ENCODE results near the gene DHRS2.
"Not testable (repeated sequence)": the region's sequence is repeated elsewhere in the genome, so short reads cannot be mapped to it uniquely, and the experiment has no call there.

DHRS2 gene

DNA sequence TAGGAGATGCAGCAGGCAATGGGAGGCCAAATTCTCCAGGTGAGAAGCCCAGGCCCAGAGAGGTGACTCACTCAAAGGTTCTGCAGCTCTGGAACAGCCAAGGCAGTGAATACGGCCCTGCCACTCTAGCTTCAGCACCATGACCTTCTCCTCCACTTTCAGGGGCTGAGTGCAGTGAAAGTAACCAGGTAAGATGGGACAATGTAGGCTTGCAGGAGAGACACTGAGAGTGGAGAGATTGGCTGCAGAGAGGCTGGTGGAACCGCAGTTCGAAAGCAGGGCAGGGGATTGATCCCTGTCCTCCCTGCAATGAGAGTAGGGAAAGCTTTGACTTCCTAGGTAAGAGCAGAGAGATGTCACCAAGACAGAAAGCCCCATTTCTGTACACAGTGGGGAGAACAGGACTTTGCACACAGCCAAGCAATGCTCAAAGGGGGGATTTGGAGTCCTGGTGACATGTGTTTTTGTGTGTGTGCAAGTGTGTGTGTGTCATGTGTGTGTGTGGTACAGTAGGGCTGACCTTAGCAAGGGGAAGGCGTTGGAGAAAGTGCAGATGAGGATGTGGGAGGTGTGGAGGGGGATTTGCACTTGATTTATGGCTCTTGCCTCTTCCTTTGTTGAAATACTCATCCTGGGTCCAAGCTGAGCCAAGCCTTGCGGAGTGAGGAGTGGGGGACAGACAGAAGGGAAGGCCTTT is 12.7 kb downstream of the DHRS2 start:
- no peak for DNase-seq

DNA sequence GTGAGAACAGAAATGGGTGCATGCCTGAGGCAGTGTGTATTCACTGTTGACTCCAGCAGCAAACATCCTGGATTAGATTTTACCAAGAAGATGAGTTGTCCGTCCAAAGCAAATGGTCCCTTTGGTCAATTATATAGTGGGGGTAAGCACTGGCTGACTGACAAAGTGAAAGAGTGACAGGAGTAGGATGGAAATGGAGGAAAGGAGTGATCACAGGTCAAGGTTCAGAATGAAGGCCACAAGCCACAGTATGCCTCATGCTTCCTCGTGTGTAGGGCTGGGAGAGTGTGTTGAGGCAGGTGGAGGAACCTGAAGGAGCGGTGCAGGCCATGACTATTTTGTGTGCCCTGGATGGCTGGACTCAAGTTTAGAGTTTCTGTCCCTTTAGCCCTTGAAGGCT is 14.3 kb downstream of the DHRS2 start:
- DNase-seq = no peak

DNA sequence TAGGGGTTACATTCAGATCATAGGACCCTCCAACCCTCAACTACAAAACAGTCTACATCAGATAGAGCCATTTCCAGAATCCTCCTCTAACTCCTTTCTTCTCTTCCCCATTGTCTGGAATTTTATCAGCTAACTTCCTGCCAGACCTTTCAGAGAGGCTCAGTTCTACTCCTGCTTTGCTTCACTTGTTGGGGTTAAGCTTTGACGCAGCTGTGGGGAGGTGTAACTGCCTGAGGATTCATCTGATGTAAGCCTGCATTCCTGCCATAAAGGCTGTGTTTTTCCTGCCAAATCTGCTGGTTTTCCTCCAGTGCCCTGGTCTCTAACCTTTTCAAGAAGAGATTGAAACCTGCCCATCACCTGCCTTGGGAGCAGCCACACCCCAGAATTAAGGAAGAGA is 16.9 kb downstream of the DHRS2 start:
- DNase-seq = no peak

DNA sequence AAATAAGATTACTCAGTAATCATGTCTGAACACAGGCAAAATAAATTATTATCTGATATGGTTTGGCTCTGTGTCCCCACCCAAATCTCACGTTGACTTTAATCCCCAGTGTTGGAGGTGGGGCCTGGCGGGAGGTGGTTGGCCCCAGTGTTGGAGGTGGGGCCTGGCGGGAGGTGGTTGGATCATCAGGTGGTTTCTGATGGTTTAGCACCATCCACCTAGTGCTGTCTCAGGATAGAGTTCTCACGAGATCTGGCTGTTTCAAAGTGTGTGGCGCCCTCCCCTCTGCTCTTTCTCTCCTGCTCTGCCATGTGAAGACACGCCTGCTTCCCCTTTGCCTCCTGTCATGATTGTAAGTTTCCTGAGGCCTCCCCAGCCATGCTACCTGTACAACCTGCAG is 18.1 kb downstream of the DHRS2 start:
- DNase-seq = no peak

- DNase-seq = no peak
Observed at GRCh38 chr14:23657959-23658470, 21.9 kb downstream of the DHRS2 start.

- no peak for DNase-seq
Observed at GRCh38 chr14:23660290-23661226, 24.4 kb downstream of the DHRS2 start.

DNA sequence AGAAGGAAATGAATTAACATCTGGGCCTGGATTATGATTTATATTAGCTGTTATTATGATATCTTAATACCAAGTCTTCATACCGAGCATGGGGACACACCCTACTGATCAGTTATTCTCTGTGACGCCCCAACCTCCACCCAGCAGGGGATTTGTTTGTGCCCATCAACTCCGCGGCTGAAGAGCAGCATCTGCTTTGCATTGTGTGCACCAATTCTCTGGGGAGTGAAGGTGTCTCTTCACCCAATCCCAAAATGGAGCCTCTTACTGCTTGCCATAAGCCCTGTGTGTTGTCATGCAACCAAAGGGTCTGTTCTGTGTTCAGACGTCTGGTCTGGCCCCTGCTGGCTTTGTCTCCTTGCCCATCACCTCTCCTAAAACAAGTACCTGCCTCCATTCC is 25.4 kb downstream of the DHRS2 start:
- DNase-seq = no peak

DNA sequence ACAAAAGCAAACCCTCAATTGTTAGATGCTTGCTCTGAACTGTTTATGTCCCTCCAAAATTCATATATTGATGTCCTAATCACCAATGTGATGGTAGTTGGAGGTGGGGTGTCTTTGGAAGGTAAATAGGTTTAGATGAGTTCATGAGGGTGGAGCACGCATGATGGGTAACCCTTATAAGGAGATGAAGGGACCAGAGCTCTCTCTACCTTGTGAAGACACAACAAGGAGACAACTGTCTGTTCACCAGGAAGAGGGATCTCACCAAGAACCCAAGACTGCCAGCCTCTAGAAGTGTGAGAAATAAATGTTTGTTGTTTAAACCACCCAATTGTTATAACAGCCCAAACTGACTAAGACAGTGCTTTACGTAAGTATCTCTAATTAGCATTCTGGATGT is 27.0 kb downstream of the DHRS2 start:
- DNase-seq = no peak

DNA sequence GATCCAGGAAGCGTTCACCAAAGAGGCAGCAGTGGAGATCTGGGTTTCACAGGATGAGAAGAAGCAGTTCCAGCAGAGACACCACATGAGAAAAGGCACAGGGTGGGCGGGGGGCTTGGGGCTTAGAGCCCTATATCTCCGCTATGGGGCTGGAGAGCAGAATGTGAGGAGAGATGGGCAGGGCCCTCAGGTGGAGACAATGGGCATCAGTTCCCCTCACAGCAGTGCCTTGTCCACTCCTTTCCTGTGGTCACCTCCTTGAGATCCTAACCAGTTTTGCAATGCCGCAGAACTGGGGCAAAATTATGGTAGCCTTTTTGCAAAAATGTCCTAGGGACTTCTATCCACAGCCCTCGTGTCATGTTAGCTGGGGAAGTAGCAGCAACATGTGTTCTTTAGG is 27.5 kb downstream of the DHRS2 start:
- DNase-seq = no peak

DNA sequence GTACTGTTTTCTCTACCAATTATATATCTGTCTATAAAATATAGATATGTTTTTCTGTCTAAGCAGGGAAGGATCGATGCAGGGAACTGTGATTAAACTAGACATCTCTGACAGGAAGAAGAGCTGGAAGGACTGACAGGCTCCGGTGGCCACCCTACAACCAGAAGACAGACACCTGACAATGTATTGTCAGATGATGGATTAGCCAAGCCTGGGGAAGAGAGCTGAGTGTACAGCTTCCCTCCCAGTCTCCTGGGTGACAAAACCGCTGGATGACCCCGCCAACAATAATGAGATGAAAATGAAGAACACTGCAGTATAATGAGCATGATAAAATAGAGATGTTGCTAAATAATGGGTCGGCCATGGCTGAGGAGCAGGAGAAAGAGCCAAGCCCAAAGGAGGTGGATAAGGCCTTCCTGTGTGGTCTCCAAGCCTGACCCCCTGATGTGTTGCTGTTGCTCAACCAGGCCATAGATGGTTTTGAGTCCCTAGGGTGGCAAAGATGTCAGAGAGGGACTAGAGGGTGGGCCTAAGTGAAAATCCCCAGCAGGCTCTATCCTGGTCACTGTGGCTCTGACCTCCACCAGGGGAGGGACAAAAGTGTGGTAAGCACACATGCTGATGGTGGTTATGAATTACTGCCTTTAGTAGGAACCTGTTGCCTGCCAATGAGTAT is 28.2 kb downstream of the DHRS2 start:
- DNase-seq = no peak

DNA sequence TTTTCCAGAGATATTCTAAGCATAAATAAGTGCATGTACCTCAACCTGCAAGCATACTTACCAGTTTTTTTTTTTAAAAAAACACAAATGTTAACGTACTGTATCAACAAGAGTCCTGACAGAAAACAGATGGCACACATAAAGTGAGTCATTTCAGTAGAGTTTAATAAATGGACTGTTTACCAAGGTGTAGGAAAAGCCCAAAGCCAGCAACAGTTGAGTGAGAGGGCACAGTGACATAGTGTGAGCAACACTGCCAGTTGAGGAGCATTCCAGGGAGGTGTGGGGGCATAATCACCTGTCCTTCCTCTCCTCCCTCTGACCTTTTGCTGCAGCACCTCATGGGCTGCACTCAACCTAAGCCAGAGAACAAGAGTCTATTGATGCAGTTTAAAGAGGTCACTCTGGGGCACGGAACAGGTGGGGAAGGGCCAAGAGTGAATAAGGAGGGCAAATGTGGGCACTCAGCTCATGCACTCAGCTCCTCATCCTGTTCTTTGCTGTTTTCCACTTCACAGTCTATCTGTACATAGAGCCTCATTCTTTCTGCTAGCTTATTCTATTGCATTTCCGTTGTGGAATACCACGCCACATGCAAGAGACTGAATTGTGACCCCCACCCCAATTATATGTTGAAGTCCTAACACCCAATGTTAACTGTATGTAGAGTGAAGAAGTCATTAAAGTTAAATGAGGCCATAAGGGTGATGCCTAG is 29.3 kb downstream of the DHRS2 start:
- no peak for DNase-seq

DNA sequence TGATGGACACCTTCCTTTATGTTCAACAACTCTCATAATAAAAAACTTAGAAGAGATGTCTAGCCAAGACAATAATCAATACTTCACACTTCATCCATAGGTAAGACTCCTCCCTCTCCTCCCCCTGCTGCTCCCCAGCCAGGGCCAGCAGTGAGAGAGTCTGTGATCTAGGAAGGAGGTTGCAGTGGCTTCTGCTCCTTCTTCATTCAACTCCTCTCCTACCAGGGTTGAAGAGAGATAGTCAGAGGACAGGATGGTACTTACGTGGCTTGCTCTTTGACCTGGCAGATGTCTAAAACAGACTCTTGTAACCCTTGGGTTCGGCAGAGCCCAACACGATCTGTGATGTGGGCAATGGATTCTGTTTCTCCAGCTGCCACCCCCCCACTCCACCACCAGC is 31.0 kb downstream of the DHRS2 start:
- DNase-seq = no peak

DNA sequence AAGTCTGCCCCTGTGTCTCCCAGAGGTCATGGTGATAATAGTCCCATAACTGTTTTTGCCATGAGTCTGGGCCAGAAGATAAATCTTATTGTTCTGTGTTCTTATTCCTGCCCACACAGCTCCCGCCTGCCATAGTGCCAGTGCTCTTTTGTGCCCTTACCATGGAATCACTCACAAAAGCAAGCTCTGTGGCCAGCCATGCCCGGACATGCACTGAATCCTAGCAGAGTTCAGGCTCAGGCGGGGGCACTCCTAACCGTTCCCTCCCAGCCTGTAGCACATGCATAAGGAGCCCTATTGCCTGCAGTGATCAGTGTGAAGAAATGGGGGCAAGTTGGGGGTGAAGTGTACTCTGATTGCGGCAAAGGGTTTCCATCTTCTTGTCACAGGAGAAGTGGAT is 33.3 kb downstream of the DHRS2 start:
- DNase-seq = no peak

- DNase-seq = no peak
Observed at GRCh38 chr14:23670481-23670880, 34.3 kb downstream of the DHRS2 start.

GRCh38 chr14:23672200-23672599 is 36.0 kb downstream of the DHRS2 start:
- no peak for DNase-seq

- no peak for DNase-seq
Observed at GRCh38 chr14:23675337-23675736, 39.2 kb downstream of the DHRS2 start.

DNA sequence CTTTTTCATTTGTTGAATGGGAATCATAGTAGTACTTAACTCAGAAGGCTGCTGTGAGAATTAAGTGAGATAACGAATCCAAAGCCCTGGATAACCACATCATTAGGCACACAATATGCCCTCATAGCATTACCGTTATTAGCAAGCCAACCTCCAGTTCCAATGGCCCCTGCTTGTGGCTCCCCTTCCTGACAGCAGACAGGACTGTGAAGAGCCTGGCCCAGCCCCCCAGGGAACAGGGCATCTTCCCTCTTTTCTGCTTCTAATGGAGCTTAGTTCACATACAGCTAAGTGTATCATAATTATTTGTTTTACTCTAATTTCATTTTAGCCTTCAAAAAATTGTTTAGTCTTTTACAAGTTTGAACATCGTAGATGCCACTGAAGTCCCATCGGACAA is 39.7 kb downstream of the DHRS2 start:
- no peak for DNase-seq

DNA sequence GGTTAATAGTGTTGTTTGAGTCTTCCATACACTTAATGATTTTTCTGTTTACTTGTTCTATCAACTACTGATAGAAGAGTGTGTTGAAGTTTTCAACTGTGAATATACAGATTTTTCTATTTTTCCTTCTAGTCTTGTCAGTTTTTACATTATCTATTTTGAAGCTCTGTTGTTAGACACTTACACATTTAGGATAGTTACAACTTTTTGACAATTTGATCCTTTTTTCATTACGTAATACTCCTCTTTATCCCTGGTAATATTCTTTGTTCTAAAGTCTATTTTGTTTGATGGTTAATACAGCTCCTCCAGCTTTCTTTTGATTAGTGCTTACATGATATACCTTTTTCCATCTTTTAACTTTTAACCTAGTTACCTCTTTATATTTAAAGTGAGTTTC is 45.2 kb downstream of the DHRS2 start:
- no peak for DNase-seq

GRCh38 chr14:23689709-23690514 is 53.7 kb downstream of the DHRS2 start:
- DNase-seq = not testable (repeated sequence)

DNA sequence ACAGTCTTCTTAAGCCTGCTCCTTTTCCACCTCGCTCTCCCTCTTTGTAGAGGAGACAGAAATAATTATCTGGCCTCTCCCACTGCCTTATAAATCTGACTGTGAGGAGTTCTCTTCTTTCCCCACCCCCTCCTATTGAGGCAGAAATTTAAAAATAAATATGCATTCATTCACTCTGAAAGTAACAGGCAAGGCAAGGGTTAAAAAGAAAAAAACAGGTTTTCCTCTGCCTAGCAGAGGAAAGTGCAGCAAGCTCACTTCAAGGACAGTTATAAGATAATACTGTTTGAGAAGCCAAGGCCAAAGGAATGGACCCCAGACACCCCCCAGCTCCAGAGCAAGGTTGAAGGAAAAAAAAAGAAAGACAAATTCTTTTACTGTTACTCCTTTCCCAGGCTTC is 56.3 kb downstream of the DHRS2 start:
- DNase-seq = no peak

GRCh38 chr14:23693252-23693775 is 57.1 kb downstream of the DHRS2 start:
- no peak for DNase-seq

All from right hindlimb (tissue), 1 donor.